Endothelial cell of umbilical vein (primary cell): Measurements from ENCODE around the gene ACADSB.

Experiments
- CTCF ChIP-seq, 2 donors: IDR thresholded peaks; 1 replicate in 1 of 2; 2 replicates in 1 of 2; pipeline ENCODE4 v1.5.1; 2011; ENCODE audit warnings: low read length in 2 of 2, mild to moderate bottlenecking in 2 of 2, moderate library complexity in 2 of 2, control low read depth in 1 of 2, inconsistent platforms in 1 of 2, low read depth in 1 of 2; ENCODE audit not compliant: insufficient read depth in 1 of 2; ENCODE audit errors: extremely low read depth in 1 of 2
- EZH2 ChIP-seq: IDR thresholded peaks from 2 replicates; pipeline ENCODE4 v1.6.1; 2012; ENCODE audit warnings: borderline replicate concordance, low read depth, mild to moderate bottlenecking, moderate library complexity, low read length, inconsistent platforms; ENCODE audit not compliant: severe bottlenecking
- FOS ChIP-seq: IDR thresholded peaks from 2 replicates; pipeline ENCODE4 v1.6.1; 2011; ENCODE audit warnings: mild to moderate bottlenecking, low read length, moderate library complexity, borderline replicate concordance; ENCODE audit not compliant: insufficient read depth
- GATA2 ChIP-seq: IDR thresholded peaks from 2 replicates; pipeline ENCODE4 v1.7.0; 2011; ENCODE audit warnings: low read depth, mild to moderate bottlenecking, moderate library complexity, mixed read lengths, low read length; ENCODE audit not compliant: insufficient read length, insufficient read depth
- JUN ChIP-seq: IDR thresholded peaks from 2 replicates; pipeline ENCODE4 v1.6.1; 2011; ENCODE audit warnings: borderline replicate concordance, low read depth; ENCODE audit not compliant: insufficient read length, insufficient read depth
- MAX ChIP-seq: IDR thresholded peaks from 2 replicates; pipeline ENCODE4 v1.6.1; 2011; ENCODE audit not compliant: insufficient read depth, insufficient read length
- MYC ChIP-seq: IDR thresholded peaks from one replicate; pipeline ENCODE4 v1.6.1; 2011; ENCODE audit warnings: mild to moderate bottlenecking, low read depth, low read length
- POLR2A ChIP-seq: IDR thresholded peaks from 2 replicates; pipeline ENCODE4 v1.6.1; 2012; ENCODE audit warnings: low read depth, mild to moderate bottlenecking, control low read depth, low read length
- POLR2AphosphoS5 ChIP-seq: IDR thresholded peaks from 2 replicates; pipeline ENCODE4 v1.6.1; 2012; ENCODE audit warnings: low read depth, mild to moderate bottlenecking, control low read depth, low read length, moderate library complexity; ENCODE audit not compliant: insufficient read depth

GRCh38 chr10:122986335-122986734 is 22.5 kb upstream of the ACADSB start:
- TF ChIP-seq CTCF (IDR thresholded peaks at IDR 0.05; ENCODE audit: extremely low read depth in 1 of 2, insufficient read depth in 1 of 2, low read depth in 1 of 2, low read length in 2 of 2), result no peak
- no peak for TF ChIP-seq POLR2A
- no peak for TF ChIP-seq JUN
- no peak for TF ChIP-seq POLR2AphosphoS5
- no peak for TF ChIP-seq FOS
- TF ChIP-seq EZH2, result no peak
- TF ChIP-seq MAX, result no peak
- TF ChIP-seq MYC, result no peak
- no peak for TF ChIP-seq GATA2
